Hematopoietic multipotent progenitor cell treated with erythropoietin and hydrocortisone succinate and interleukin-3 and kit ligand, for 15 days (in vitro differentiated cells): ENCODE results near the gene CTDP1.
A peak's percentile ranks its signal among the peaks of the same experiment; 100 is the strongest.

Source experiments
- DNase-seq: peaks from one replicate; pipeline ENCODE4 v3.0.0-alpha.2; 2015; ENCODE audit warnings: low spot score

Gene CTDP1

GRCh38 chr18:79679552-79680099 is at the start of gene CTDP1:
TSS of gene CTDP1 (plus strand) at chr18:79679803. CDS start at chr18:79679948, 145 bp downstream.
- DNase-seq = peak; percentile 95

GRCh38 chr18:79630281-79631095 is 49.1 kb upstream of the CTDP1 start:
- no peak for DNase-seq

- DNase-seq = no peak
These were observed 48.5 kb upstream of the CTDP1 start for GRCh38 chr18:79631096-79631507.

- DNase-seq = no peak
These were observed 47.7 kb upstream of the CTDP1 start for GRCh38 chr18:79631761-79632446.

- no peak for DNase-seq
These were observed 46.8 kb upstream of the CTDP1 start for GRCh38 chr18:79632765-79633164.

- DNase-seq = no peak
These were observed 45.4 kb upstream of the CTDP1 start for GRCh38 chr18:79634186-79634585.

GRCh38 chr18:79634593-79635426 is 44.8 kb upstream of the CTDP1 start:
- DNase-seq = no peak

GRCh38 chr18:79635427-79635726 is 44.2 kb upstream of the CTDP1 start:
- no peak for DNase-seq

GRCh38 chr18:79637181-79637920 is 42.3 kb upstream of the CTDP1 start:
- no peak for DNase-seq

- DNase-seq = no peak
These were observed 41.4 kb upstream of the CTDP1 start for GRCh38 chr18:79637921-79638909.

GRCh38 chr18:79639072-79639829 is 40.4 kb upstream of the CTDP1 start:
- DNase-seq = no peak

GRCh38 chr18:79640064-79640672 is 39.4 kb upstream of the CTDP1 start:
- no peak for DNase-seq

GRCh38 chr18:79640875-79641274 is 38.7 kb upstream of the CTDP1 start:
- no peak for DNase-seq

GRCh38 chr18:79641722-79642497 is 37.7 kb upstream of the CTDP1 start:
- DNase-seq = no peak

GRCh38 chr18:79642626-79643025 is 37.0 kb upstream of the CTDP1 start:
- no peak for DNase-seq

- DNase-seq = no peak
These were observed 36.3 kb upstream of the CTDP1 start for GRCh38 chr18:79643054-79643984.

GRCh38 chr18:79644006-79644665 is 35.5 kb upstream of the CTDP1 start:
- DNase-seq = peak; percentile 62
